Sigmoid colon (tissue), 7 donors: ENCODE results near the gene PGBD5. TPM values are rescaled to one million over a fixed set of nuclear protein-coding genes. Genes with fewer than 3 reads are reported as not detected.

Experiments
- DNase-seq: peaks from one replicate; pipeline ENCODE4 v3.0.0-alpha.2; 2019
- H3K27ac ChIP-seq, 4 donors: fragments of 200-600 bp; sonication (generic); one replicate each; pipeline ENCODE4 v1.5.1; 2016 to 2019; ENCODE audit warnings: mild to moderate bottlenecking in 1 of 4
- H3K27me3 ChIP-seq, 3 donors: fragments of 200-600 bp; sonication (generic); one replicate each; pipeline ENCODE4 v1.5.1; 2019; ENCODE audit warnings: mild to moderate bottlenecking in 1 of 3
- H3K36me3 ChIP-seq, 4 donors: fragments of 200-600 bp; sonication (generic); one replicate each; pipeline ENCODE4 v1.5.1; 2016 to 2019
- H3K4me1 ChIP-seq, 4 donors: fragments of 200-600 bp; sonication (generic); one replicate each; pipeline ENCODE4 v1.5.1; 2017 to 2019
- H3K4me3 ChIP-seq, 4 donors: fragments of 200-600 bp; sonication (generic); one replicate each; pipeline ENCODE4 v1.5.1; 2017 to 2019; ENCODE audit warnings: mild to moderate bottlenecking in 2 of 4, moderate library complexity in 1 of 4
- H3K9me3 ChIP-seq, 4 donors: fragments of 200-600 bp in 3 of 4; sonication (generic) in 3 of 4; one replicate each; pipeline versions ENCODE4 v1.5.1 to v1.6.1; 2013 to 2019
- CTCF ChIP-seq, 4 experiments: fragments of 450-650 bp in 3 of 4; fragments of 200-600 bp in 1 of 4; IDR thresholded peaks; one replicate each; pipeline ENCODE4 v1.5.1; 2016 to 2019; ENCODE audit warnings: antibody characterized with exemption in 4 of 4, mild to moderate bottlenecking in 3 of 4, moderate library complexity in 2 of 4
- EP300 ChIP-seq, 4 donors: sonication (generic); formaldehyde crosslinking; IDR thresholded peaks; one replicate each; pipeline ENCODE4 v1.6.1; 2017; ENCODE audit warnings: antibody characterized with exemption in 4 of 4
- POLR2A ChIP-seq, 2 donors: fragments of 450-650 bp; IDR thresholded peaks; one replicate each; pipeline ENCODE4 v1.6.1; 2016; ENCODE audit warnings: antibody characterized with exemption in 2 of 2, mild to moderate bottlenecking in 2 of 2, moderate library complexity in 2 of 2
- POLR2AphosphoS5 ChIP-seq, 4 donors: sonication (generic); formaldehyde crosslinking; IDR thresholded peaks; one replicate each; pipeline ENCODE4 v1.6.1; 2017; ENCODE audit warnings: antibody characterized with exemption in 4 of 4
- WGBS, 2 donors: extraction: QIAGEN DNeasy Blood & Tissue Kit; methylation state at CpG; one replicate each; pipeline ENCODE4 v1.1.7; 2013; 5-methylcytosine and 5-hydroxymethylcytosine counted together
- intact Hi-C: fragments of 100-400 bp; cut with DNase I; formaldehyde crosslinking; loops from one replicate; pipeline ENCODE4 v1.15.1; 2023
- polyA plus RNA-seq, 3 donors: library from polyadenylated mRNA; stranded (reverse); fragments of 200-250 nt; gene quantifications; one replicate each; pipeline ENCODE4 v1.2.3, GENCODE V29; 2013
- total RNA-seq, 4 donors: library from RNA; depleted of rRNA; stranded (reverse); fragments of >200 nt; gene quantifications; one replicate each; pipeline ENCODE4 v1.1.0, GENCODE V29; 2016
- donor health status: healthy with polysubstance abuse.
- donor health status: Bipolar disorder and iron deficiency.
- donor health status: healthy.

The PGBD5 gene
- total and polyA plus RNA-seq, 7 donors: under 0.01 to 1.9 (median 1.1) TPM

GRCh38 chr1:230401101-230401500 is 25.0 kb downstream of the PGBD5 start:
- WGBS, 2 donors: 92 to 94% methylated on average over 14 of the region's 14 CpGs
- intact Hi-C loops: no loop called here
- H3K27me3 ChIP-seq: peaks cover 0 to 17% (median 3%) of the 10 kb centered on the region in 3 donors

GRCh38 chr1:230400007-230400344 is 26.2 kb downstream of the PGBD5 start:
- Histone ChIP-seq H3K9me3 (no peaks in the 10 kb centered on the region), H3K4me3 (no peak overlapping the region), H3K27me3 (peaks cover 0 to 17% (median 3%) of the 10 kb centered on the region in 3 donors), H3K36me3 (no peaks in the 10 kb centered on the region), H3K4me1 (no peaks in the 10 kb centered on the region), H3K27ac (no peak overlapping the region)
- WGBS, 2 donors: 86% methylated on average over 8 of the region's 8 CpGs
- intact Hi-C loops: no loop called here
- TF ChIP-seq CTCF (IDR thresholded peaks at IDR 0.05): no peak
- no peak for TF ChIP-seq POLR2A (IDR thresholded peaks at IDR 0.05)
- TF ChIP-seq EP300 (IDR thresholded peaks at IDR 0.05): no peak
- no peak for TF ChIP-seq POLR2AphosphoS5 (IDR thresholded peaks at IDR 0.05)
- DNase-seq: no peak

More at GRCh38 chr1:230401101-230401500, 25.0 kb downstream of the PGBD5 start:
- no peaks in the 10 kb centered on the region for H3K9me3 ChIP-seq
- TF ChIP-seq POLR2A (IDR thresholded peaks at IDR 0.05) (no peak), EP300 (IDR thresholded peaks at IDR 0.05) (no peak), POLR2AphosphoS5 (IDR thresholded peaks at IDR 0.05) (no peak), CTCF (IDR thresholded peaks at IDR 0.05) (no peak)
- H3K4me1 ChIP-seq: no peaks in the 10 kb centered on the region
- H3K27ac ChIP-seq: no peak overlapping the region
- no peak overlapping the region for H3K4me3 ChIP-seq
- H3K36me3 ChIP-seq: no peaks in the 10 kb centered on the region
- no peak for DNase-seq

- TF ChIP-seq POLR2A (IDR thresholded peaks at IDR 0.05) (no peak), EP300 (IDR thresholded peaks at IDR 0.05) (no peak), CTCF (IDR thresholded peaks at IDR 0.05) (no peak), POLR2AphosphoS5 (IDR thresholded peaks at IDR 0.05) (no peak)
- WGBS, 2 donors: 94% methylated on average over 22 of the region's 22 CpGs
- Histone ChIP-seq H3K4me1 (no peaks in the 10 kb centered on the region), H3K27me3 (peaks cover 0 to 17% (median 3%) of the 10 kb centered on the region in 3 donors), H3K36me3 (no peaks in the 10 kb centered on the region), H3K4me3 (no peak overlapping the region), H3K27ac (no peak overlapping the region), H3K9me3 (no peaks in the 10 kb centered on the region)
- no peak for DNase-seq
- intact Hi-C loops: no loop called here
Measured at GRCh38 chr1:230399321-230400006, 26.7 kb downstream of the PGBD5 start.

- DNase-seq: no peak
- no peaks in the 10 kb centered on the region for H3K36me3 ChIP-seq
- H3K4me3 ChIP-seq: no peak overlapping the region
- H3K27me3 ChIP-seq: peaks cover 0 to 17% (median 3%) of the 10 kb centered on the region in 3 donors
- no peak overlapping the region for H3K27ac ChIP-seq
- no peaks in the 10 kb centered on the region for H3K9me3 ChIP-seq
- TF ChIP-seq POLR2A (IDR thresholded peaks at IDR 0.05) (no peak), EP300 (IDR thresholded peaks at IDR 0.05) (no peak), POLR2AphosphoS5 (IDR thresholded peaks at IDR 0.05) (no peak), CTCF (IDR thresholded peaks at IDR 0.05) (no peak)
- H3K4me1 ChIP-seq: no peaks in the 10 kb centered on the region
- intact Hi-C loops: no loop called here
- WGBS, 2 donors: 90 to 93% methylated on average over 8 of the region's 8 CpGs
Measured at GRCh38 chr1:230398856-230399255, 27.3 kb downstream of the PGBD5 start.

- H3K27me3 ChIP-seq: peaks cover 0 to 17% (median 3%) of the 10 kb centered on the region in 3 donors
- no peaks in the 10 kb centered on the region for H3K4me1 ChIP-seq
- 92 to 96% methylated on average over 10 of the region's 10 CpGs for WGBS, 2 donors
- H3K36me3 ChIP-seq: no peaks in the 10 kb centered on the region
- TF ChIP-seq EP300 (IDR thresholded peaks at IDR 0.05): no peak
- no peak overlapping the region for H3K27ac ChIP-seq
- intact Hi-C loops: no loop called here
- H3K9me3 ChIP-seq: no peaks in the 10 kb centered on the region
- DNase-seq: no peak
- H3K4me3 ChIP-seq: no peak overlapping the region
Measured at GRCh38 chr1:230396966-230397365, 29.2 kb downstream of the PGBD5 start.
